Fibroblast of gingiva (primary cell): ENCODE data around the gene OCRL.
"Not testable (repeated sequence)": the region's sequence is repeated elsewhere in the genome, so short reads cannot be mapped to it uniquely, and the experiment has no call there.

Source experiments
- DNase-seq: peaks from one replicate; pipeline ENCODE4 v3.0.0-alpha.2; 2011; ENCODE audit warnings: low read depth

Gene OCRL

DNA sequence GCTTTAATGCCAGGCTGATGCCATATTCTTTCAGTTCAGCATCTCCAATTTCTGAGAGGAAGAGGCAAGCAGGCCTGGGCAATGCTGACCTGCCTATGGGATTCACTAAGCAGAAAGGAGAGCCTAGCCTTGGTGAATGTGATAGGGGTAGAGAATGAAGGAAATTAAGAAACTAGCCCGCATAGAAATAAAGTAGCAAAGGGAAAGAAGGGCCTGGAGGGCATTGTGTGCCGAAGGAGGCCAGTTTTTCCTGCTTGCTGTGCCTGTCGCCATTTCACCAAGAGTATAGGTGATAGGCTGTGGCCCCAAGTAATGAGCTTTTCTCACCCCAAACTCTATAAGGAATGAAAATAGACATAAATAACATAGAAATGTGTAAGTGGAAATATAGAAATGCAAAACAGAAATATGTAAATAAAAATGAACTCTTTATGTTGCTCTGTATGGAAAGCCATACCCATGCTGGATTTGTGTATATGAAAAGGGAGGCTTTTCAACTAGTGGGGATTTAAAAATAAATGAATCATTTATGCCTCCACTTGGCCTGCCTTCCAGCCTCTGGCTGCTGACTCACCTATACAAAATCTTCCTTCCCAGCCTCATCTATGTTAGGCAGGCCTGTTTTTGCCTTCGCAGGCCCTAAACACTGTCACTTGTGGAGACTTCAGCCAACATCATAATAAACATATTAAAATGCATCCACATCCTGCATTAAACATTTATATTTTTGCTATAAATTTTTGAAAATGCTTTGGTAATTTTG, 5.1 kb upstream of the OCRL start:
- DNase-seq: no peak

- DNase-seq: peak; percentile 18
These were observed 694 bp downstream of the OCRL start for GRCh38 chrX:129540722-129541184.

- no peak for DNase-seq
These were observed 4.7 kb downstream of the OCRL start for GRCh38 chrX:129544780-129545179.

DNA sequence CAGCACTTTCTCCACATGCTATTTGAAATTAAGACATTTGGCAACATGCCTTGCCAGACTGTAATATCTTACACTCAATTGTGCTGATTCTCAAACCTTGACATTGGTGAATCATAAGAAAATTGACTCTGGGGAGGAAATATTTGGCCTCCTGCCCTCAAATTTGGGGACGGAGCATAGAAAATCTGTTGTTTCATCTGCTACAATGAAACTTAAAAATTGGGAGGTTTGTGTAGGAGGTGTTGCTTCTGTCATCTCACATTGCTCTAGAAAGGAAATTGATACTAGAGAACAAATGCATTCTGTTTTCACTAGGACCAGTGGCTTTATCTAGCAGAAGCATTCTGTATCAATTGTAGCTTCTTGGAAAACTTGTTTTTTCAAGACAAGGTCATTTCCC, 5.3 kb downstream of the OCRL start:
- no peak for DNase-seq

GRCh38 chrX:129549124-129549523, 9.1 kb downstream of the OCRL start:
- no peak for DNase-seq

- no peak for DNase-seq
These were observed 13.7 kb downstream of the OCRL start for GRCh38 chrX:129553619-129554288.

DNA sequence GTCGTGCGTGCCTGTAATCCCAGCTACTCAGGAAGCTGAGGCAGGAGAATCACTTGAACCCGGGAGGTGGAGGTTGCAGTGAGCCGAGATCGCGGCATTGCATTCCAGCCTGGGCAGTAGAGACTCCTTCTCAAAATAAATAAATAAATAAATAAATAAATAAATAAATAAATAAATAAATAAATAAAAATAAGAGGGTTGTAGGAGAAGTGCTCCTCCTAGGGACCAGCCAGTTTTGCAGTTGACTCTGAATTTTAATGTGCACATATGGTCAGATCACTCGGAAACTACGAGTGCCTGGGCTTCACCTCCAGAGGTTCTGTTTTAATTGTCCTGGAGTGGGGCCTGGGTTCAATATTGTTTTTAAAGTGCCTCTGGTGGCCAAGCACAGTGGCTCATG, 14.8 kb downstream of the OCRL start:
- not testable (repeated sequence) for DNase-seq

DNA sequence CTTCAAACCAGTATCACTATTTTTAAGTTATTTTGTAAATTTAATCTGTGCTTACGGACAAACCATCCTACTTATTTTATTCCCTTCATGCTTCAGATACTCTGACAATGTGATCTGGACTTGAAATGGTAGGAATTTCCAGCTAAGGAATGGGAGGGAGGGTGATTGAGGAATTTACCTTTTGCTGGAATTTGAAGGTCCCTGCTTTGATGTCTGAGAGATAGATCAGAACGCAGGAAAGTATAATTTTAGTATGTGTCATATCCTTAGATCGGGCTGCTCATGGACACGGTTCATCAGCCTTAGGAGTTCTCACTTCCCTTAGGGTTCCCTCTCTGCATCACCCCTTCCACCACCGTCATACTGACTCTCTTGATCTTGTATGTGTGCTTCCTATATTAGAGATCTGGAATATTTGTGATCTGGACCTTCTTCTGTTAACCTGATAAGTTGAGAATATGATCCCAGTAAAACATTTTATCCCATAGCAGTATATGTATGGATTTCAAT, 16.8 kb downstream of the OCRL start:
- no peak for DNase-seq

DNA sequence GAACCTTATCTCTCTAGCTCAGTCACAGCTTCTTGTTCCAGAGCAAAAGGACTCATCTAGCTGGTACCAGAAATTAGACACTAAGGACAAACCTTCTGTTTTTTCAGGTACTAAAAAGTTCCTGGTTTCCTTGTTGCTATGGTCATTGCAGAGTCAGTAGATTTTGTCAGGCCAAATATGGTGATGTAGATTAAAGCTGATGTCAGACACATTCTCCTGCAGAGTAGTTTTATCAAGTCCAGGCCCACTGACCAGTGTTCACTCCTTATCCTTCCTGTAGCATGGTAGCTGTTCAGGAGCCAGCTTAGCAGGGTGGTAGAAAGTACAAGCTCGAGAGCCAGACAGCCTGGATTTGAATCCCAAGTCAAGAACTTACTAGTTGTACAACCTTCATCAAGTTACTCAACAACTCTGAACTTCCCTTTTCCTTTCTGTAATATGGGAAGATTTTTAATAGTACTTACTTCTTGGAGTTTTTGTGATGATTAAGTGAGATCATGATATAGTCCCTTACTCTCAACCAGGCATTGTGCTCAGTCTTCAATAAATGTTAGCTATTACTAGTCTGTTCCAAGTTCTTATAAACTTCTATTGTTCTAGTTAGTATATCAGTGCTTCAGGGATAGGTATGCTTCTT, 17.9 kb downstream of the OCRL start:
- no peak for DNase-seq

DNA sequence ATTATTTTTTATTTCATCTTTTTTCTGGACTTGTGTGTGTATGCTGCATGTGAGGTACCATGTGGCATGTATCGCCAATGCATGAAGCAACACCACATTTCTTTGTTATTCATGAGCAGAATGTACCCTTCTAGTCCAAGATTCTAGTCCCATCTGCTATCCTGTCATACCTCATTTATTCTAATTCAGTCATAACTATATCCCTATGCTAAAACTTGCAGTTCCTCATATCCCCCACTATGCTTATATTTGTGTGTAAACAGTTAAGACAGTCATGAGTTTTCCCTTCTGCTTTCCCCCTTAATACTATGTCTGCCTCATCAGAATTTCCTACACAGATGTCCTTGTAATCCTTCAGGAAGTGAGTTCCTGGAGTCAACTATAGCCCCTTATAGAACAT, 19.7 kb downstream of the OCRL start:
- DNase-seq: no peak

DNA sequence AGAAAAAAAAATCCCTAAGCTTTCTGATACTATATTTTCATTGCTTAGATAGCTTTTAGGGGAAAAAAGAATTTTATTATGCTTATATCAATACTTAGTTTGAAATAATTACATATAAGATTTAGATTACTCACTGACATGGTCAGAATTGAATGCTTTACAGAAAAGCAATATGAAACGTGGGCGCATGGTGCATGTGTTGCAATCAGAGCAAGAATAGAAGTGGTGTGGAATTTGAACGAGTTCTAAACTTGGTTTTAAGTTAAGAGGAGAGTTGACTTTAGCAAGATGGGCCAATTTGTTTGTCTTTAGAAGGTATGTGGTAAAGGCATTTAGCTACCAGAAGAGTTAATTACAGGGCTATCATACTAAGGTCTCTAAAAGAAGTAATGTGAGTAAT, 21.4 kb downstream of the OCRL start:
- DNase-seq: no peak

DNA sequence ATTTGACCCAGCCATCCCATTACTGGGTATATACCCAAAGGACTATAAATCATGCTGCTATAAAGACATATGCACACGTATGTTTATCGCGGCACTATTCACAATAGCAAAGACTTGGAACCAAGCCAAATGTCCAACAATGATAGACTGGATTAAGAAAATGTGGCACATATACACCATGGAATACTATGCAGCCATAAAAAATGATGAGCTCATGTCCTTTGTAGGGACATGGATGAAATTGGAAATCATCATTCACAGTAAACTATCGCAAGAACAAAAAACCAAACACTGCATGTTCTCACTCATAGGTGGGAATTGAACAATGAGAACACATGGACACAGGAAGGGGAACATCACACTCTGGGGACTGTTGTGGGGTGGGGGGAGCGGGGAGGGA, 24.3 kb downstream of the OCRL start:
- DNase-seq: not testable (repeated sequence)

DNA sequence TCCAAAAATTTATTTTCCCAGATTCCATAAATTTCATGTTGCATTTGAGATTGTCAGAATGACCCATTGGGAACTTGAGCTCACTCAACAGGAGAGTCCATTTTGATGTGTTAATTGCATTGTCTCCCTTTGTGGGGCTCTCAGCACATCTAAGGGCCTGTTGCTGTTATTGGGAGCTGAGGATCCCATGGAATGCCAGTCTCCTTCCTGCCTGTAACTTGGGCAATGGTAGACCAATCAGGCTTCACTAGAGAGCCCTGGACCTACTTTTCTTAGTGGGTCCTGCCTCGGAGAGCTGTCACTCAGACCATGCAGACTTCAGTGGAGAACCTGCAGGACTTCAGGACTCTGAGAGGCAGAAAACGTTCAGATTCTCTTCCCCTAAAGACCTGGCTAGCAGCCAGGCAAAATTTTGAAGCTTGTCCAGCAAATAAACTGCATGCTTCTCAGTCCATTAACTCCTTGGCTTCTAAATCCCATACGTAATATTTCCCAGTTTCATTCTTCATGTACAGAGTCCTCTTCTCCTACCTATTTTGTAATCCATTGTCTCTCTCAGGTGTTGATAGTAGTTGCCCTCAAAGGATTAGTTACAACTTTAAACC, 25.1 kb downstream of the OCRL start:
- DNase-seq: no peak

GRCh38 chrX:129566073-129566472, 26.0 kb downstream of the OCRL start:
- peak; percentile 2 for DNase-seq

GRCh38 chrX:129568349-129568748, 28.3 kb downstream of the OCRL start:
- no peak for DNase-seq

DNA sequence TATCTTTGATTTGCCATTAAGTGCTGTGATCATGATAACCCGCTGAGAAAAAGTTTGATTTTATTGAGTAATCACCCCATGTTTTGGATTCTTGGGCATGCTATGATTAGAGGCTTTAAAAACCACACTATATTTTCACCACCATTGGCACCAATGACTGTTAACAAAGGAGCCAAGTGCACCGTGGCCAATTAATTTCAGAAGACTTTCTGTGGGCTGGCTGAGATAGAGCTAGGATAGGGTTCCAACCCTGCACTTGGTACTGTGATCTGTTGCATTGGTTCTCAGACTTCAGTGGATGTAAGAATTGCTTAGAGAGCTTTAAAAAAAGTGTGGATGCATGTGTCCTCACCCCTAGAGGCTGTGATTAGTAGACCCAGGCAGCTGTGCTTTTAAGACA, 32.4 kb downstream of the OCRL start:
- DNase-seq: peak; percentile 14

GRCh38 chrX:129573652-129574051, 33.6 kb downstream of the OCRL start:
- not testable (repeated sequence) for DNase-seq

DNA sequence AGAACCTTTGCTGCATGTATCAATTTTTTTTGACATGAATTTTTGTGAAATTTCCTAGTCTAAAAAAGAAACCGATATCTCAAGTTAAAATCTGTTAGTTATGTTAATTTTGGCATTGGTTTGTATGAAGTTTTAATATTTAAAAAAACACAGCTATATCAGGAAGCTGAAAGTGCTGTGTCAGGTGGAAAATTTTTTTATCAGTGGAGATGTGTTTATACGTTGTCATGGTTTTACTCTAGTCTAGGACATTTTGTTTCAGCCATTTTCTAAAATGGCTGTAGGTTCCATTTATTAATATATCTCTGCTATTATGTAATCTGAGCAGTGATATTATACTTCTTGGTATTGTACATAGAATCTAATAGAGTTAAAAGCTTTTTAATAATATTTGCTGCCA, 34.2 kb downstream of the OCRL start:
- DNase-seq: no peak

DNA sequence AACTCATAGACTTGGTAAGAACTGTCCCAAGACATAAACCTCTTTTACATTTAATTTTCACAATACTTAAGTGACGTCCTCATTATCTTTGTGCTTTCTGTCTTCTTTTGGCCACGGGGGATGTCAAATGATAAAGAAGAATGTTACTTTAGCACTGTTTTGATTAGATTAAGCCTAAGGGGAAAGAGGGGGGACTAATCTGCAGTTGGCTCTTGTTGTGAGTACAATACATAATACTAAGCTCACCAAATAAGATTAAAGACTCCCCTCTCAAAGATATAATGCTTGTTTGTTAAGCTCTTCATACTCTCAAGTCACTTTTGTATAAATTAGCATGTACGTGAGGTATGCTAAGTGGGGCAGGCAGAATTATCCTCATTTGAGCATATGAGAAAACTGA, 36.5 kb downstream of the OCRL start:
- no peak for DNase-seq

GRCh38 chrX:129577473-129577872, 37.4 kb downstream of the OCRL start:
- DNase-seq: peak; percentile 75

DNA sequence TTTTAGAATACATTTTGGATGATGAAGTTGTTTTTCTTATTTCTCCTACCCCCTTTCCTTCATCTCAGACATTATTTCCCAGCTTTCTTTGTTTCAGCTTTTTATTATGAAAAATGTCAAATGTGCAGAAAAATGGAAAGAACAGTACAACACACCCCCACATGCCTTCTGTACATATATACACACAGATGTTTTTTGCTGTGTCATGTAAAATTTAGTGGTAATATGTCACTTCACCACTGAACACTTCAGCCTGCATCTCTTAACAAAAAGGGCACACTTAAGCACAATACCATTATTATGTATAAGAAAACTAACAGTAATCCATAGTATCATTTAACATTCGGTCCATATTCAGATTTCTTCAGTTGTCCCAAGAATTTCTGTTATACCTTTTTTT, 37.8 kb downstream of the OCRL start:
- DNase-seq: no peak

DNA sequence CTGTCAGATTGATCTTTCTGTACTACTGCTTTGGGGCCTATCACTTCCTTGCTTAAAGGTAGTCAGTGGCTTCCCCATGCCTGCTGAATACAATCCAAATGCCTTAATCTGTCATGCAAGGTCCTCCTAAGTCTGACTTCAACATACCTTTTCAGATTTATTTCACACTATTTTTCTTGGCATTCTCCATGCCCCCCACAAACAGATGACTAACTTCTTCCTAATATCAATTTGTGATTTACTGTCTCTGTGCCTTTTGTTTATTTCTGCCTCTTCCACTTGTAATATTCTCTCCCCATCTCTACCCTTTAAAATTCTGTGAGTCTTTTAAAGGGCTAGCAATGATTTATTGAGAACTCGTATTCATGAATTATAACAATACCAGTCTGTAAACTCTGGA, 41.8 kb downstream of the OCRL start:
- DNase-seq: no peak

DNA sequence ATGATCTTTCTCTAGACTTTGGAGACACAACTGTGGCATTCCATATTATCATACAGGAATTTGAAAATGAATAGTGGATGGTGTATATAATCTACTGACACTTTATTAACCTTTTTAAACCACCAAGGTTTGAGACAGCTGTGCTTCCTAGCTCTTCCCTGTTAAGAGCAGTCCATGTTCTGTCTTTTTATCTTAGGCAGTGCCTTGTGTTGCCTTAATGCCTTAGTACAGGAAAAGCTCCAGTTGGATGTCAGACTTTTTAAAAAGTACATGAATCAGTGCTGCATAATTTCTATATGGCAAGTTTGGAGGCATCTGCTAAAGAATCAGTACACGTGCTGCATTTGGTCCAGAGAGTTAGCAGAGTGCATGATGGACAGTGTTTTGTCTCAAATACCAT, 45.1 kb downstream of the OCRL start:
- no peak for DNase-seq
